ENCODE data around the gene TNFRSF18. TPM values are rescaled to one million over a fixed set of nuclear protein-coding genes. Genes with fewer than 3 reads are reported as not detected.

TNFRSF18 gene
- total RNA-seq, 6 experiments from 2014 or later, result 0.24 to 0.27 TPM; not detected in 4

DNA sequence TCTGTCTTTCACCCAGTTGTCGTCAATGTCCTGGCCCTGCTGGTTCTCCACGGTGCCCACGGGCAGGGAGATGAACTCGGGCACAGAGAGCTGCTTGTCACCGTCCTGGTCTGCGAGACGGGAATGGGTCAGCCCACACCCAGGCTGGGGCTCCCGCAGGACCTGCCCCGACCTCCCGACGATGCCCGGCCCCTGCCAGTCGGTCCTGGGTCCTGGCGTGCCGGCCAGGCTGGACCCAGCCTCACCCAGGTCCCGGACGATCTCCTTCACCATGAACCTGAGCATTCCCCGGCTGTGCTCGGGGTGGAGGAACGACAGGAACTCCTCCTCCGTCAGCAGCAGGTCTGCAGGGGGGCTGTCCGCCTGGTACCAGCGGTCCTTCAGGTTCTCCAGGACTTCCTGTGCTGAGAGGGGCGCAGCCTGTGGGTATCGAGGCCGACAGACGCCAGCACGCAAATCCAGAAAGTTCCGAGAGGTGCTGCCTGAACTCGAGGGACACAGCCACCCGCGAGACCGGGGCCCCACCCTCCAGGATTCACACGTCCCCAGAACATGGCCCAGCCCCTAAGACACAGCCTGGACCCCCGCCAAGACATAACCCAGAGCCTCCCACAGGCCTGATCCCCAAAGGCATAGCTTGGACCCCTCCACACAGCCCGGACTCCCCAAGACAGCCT, 12.3 kb upstream of the TNFRSF18 start:
- Histone ChIP-seq H3K9me3 (no peaks in the 10 kb centered on the region), H3K4me1 (no peaks in the 10 kb centered on the region), H3K27ac (no peak overlapping the region), H3K27me3 (no peaks in the 10 kb centered on the region), H3K4me3 (no peak overlapping the region), H3K36me3 (peaks cover 0 to 56% (median 10%) of the 10 kb centered on the region in 4 donors)
- WGBS (ENCODE audit: insufficient coverage, low coverage, low lambda C conversion rate, missing lambda C conversion rate), result 96% methylated on average over 10 of the region's 36 CpGs
- intact Hi-C loops (cut with DNase I), result no loop called here
- ATAC-seq (no peak), DNase-seq (no peak)
- no peak for TF ChIP-seq POLR2A (IDR thresholded peaks at IDR 0.05)
- TF ChIP-seq CTCF (IDR thresholded peaks at IDR 0.05), result no peak

GRCh38 chr1:1217621-1218523, 11.5 kb upstream of the TNFRSF18 start:
- 97% methylated on average over 13 of the region's 52 CpGs for WGBS (ENCODE audit: insufficient coverage, low coverage, low lambda C conversion rate, missing lambda C conversion rate)
- no peak overlapping the region for H3K4me3 ChIP-seq
- ATAC-seq, result no peak
- peaks cover 0 to 49% (median 9%) of the 10 kb centered on the region in 4 donors for H3K36me3 ChIP-seq
- no peak for TF ChIP-seq POLR2A (IDR thresholded peaks at IDR 0.05)
- TF ChIP-seq CTCF (IDR thresholded peaks at IDR 0.05), result no peak
- H3K27me3 ChIP-seq, result no peaks in the 10 kb centered on the region
- intact Hi-C loops (cut with DNase I), result no loop called here
- DNase-seq, result no peak
- H3K4me1 ChIP-seq, result no peaks in the 10 kb centered on the region
- H3K9me3 ChIP-seq, result no peaks in the 10 kb centered on the region
- no peak overlapping the region for H3K27ac ChIP-seq

DNA sequence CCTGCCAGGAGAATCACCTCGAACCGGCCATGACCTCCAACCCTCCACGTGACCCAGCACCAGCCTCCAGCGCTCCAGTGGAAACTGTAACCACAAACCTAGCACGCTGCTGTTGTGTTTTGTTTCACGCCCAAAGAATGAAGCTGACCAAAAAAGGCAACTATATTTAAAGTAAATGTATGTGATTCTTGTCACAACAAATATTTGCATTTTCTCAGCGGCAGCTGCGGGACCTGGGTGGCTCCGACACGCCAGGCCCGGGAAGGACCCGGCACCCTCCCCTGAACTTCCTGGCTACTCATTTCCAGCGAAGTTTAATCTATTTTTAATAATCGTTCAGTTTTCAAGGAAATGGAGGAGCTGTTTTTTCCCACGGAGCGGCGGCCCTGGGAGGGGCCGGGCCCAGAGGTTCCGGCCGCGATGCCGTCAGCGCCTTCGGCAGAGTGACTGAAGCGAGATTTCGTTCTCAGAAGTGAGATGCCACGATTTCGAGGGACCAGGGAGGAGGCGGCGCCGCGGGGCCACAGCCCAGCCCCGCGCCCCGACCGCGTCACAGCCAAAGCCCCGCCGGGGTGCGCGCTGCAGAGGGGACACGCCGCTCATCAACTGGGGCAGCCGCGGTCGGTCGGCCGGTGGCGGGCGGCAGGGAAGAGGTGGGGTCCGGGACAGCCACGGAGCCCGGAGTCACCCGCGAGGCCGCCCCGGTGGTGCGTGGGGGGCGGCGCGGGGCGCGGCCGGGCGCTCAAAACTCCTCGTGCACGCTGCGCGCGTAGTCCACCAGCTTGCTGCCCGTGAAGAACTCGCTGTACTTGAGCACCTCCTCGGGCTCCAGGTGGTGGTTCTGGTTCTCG, 10.6 kb upstream of the TNFRSF18 start:
- ATAC-seq, result no peak
- no peak for TF ChIP-seq POLR2A (IDR thresholded peaks at IDR 0.05)
- no peak for TF ChIP-seq CTCF (IDR thresholded peaks at IDR 0.05)
- Histone ChIP-seq H3K36me3 (peaks cover 0 to 41% (median 9%) of the 10 kb centered on the region in 4 donors), H3K4me3 (no peak overlapping the region), H3K9me3 (no peaks in the 10 kb centered on the region), H3K27ac (no peak overlapping the region), H3K4me1 (no peaks in the 10 kb centered on the region), H3K27me3 (no peaks in the 10 kb centered on the region)
- intact Hi-C loops (cut with DNase I), result no loop called here
- no peak for DNase-seq
- 67% methylated on average over 22 of the region's 74 CpGs for WGBS (ENCODE audit: insufficient coverage, low coverage, low lambda C conversion rate, missing lambda C conversion rate)

GRCh38 chr1:1215881-1216605, 9.7 kb upstream of the TNFRSF18 start:
- TF ChIP-seq POLR2A (IDR thresholded peaks at IDR 0.05) (no peak), CTCF (IDR thresholded peaks at IDR 0.05) (no peak)

More at GRCh38 chr1:1215881-1216605, 9.7 kb upstream of the TNFRSF18 start:
- no peak for DNase-seq
- H3K27me3 ChIP-seq, result no peaks in the 10 kb centered on the region
- H3K27ac ChIP-seq, result no peak overlapping the region
- peaks cover 0 to 32% (median 6%) of the 10 kb centered on the region in 4 donors for H3K36me3 ChIP-seq
- intact Hi-C loops (cut with DNase I), result no loop called here
- no peaks in the 10 kb centered on the region for H3K9me3 ChIP-seq
- 93% methylated on average over 3 of the region's 21 CpGs for WGBS (ENCODE audit: insufficient coverage, low coverage, low lambda C conversion rate, missing lambda C conversion rate)
- ATAC-seq, result peak in 1 of 4 donors; percentile 8
- H3K4me1 ChIP-seq, result no peaks in the 10 kb centered on the region
- H3K4me3 ChIP-seq, result no peak overlapping the region

Data from right lobe of liver (tissue), 6 donors.